ENCODE results near the gene CILP2.

The CILP2 gene, protein sequence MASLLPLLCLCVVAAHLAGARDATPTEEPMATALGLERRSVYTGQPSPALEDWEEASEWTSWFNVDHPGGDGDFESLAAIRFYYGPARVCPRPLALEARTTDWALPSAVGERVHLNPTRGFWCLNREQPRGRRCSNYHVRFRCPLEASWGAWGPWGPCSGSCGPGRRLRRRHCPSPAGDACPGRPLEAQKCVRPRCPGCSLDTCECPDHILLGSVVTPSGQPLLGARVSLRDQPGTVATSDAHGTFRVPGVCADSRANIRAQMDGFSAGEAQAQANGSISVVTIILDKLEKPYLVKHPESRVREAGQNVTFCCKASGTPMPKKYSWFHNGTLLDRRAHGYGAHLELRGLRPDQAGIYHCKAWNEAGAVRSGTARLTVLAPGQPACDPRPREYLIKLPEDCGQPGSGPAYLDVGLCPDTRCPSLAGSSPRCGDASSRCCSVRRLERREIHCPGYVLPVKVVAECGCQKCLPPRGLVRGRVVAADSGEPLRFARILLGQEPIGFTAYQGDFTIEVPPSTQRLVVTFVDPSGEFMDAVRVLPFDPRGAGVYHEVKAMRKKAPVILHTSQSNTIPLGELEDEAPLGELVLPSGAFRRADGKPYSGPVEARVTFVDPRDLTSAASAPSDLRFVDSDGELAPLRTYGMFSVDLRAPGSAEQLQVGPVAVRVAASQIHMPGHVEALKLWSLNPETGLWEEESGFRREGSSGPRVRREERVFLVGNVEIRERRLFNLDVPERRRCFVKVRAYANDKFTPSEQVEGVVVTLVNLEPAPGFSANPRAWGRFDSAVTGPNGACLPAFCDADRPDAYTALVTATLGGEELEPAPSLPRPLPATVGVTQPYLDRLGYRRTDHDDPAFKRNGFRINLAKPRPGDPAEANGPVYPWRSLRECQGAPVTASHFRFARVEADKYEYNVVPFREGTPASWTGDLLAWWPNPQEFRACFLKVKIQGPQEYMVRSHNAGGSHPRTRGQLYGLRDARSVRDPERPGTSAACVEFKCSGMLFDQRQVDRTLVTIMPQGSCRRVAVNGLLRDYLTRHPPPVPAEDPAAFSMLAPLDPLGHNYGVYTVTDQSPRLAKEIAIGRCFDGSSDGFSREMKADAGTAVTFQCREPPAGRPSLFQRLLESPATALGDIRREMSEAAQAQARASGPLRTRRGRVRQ

DNA sequence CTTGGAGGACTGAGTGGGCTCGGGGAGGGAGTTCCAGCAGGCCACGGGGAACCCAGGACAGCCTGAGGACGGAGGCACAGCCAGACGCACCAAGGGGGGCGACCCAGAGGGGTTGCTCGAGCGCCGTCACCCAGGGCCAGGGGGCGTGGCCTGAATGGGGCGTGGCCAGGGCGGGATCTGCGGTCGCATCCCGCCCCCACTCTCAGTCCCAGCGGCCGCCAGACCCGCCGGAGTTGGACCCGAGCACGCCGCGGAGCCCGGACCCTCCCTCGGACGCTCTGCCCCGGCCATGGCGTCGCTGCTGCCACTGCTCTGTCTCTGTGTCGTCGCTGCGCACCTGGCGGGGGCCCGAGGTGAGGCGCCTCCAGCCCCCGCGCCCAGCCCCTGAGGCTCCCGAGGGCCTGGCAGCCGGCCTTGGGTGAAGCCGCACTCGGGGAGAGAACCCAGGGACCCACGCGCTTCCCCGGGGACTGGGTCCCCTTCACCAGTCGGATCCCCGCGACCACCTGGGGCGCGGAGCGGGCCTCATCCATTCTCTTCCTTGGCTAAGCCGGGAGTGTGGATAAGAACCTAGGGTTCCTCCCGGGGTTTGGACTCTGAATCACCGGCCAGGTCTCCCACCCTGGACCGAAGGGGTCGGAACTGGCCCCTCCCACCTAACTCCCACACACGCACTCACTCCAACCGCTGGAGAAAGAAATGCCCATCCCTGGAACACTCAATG is at the start of gene CILP2:
Gene CILP2 (plus strand): TSS at position 205 of the 724 bp plus-strand sequence. CDS start 85 bp downstream, at position 290.
- Histone ChIP-seq H3K36me3 (ENCODE audit: low read length) (no peaks in the 10 kb centered on the region), H3F3A (ENCODE audit: insufficient read depth) (no peaks in the 10 kb centered on the region), H3K4me2 (ENCODE audit: low read depth, low read length, poor library complexity, severe bottlenecking) (peak within 1 kb of the TSS; percentile 37), H3K79me2 (ENCODE audit: insufficient read depth, low read length) (no peaks in the 10 kb centered on the region), H3K27me3 (ENCODE audit: low read length) (no peaks in the 10 kb centered on the region), H3K27ac (ENCODE audit: low read depth, low read length) (no peak within 1 kb of the TSS), H3K9ac (ENCODE audit: low read length) (no peak within 1 kb of the TSS), H2AFZ (ENCODE audit: low read depth, low read length, severe bottlenecking) (no peak within 1 kb of the TSS), H4K20me1 (ENCODE audit: low read depth, low read length) (no peaks in the 10 kb centered on the region), H3K9me2 (replicated peaks; ENCODE audit: insufficient read depth, low read length) (no peaks in the 10 kb centered on the region), H3K9me3 (ENCODE audit: insufficient read depth, low read length) (no peaks in the 10 kb centered on the region), H3K4me3 (ENCODE audit: insufficient read depth, low read length, poor library complexity, severe bottlenecking) (no peak within 1 kb of the TSS)
- TF ChIP-seq EZH2phosphoT487 (conservative IDR thresholded peaks at IDR 0.05; ENCODE audit: low read length): no peak
- TF ChIP-seq, protein P1, sequence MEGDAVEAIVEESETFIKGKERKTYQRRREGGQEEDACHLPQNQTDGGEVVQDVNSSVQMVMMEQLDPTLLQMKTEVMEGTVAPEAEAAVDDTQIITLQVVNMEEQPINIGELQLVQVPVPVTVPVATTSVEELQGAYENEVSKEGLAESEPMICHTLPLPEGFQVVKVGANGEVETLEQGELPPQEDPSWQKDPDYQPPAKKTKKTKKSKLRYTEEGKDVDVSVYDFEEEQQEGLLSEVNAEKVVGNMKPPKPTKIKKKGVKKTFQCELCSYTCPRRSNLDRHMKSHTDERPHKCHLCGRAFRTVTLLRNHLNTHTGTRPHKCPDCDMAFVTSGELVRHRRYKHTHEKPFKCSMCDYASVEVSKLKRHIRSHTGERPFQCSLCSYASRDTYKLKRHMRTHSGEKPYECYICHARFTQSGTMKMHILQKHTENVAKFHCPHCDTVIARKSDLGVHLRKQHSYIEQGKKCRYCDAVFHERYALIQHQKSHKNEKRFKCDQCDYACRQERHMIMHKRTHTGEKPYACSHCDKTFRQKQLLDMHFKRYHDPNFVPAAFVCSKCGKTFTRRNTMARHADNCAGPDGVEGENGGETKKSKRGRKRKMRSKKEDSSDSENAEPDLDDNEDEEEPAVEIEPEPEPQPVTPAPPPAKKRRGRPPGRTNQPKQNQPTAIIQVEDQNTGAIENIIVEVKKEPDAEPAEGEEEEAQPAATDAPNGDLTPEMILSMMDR (IDR thresholded peaks at IDR 0.05; ENCODE audit: insufficient read depth, low read length, poor library complexity, severe bottlenecking): no peak

DNA sequence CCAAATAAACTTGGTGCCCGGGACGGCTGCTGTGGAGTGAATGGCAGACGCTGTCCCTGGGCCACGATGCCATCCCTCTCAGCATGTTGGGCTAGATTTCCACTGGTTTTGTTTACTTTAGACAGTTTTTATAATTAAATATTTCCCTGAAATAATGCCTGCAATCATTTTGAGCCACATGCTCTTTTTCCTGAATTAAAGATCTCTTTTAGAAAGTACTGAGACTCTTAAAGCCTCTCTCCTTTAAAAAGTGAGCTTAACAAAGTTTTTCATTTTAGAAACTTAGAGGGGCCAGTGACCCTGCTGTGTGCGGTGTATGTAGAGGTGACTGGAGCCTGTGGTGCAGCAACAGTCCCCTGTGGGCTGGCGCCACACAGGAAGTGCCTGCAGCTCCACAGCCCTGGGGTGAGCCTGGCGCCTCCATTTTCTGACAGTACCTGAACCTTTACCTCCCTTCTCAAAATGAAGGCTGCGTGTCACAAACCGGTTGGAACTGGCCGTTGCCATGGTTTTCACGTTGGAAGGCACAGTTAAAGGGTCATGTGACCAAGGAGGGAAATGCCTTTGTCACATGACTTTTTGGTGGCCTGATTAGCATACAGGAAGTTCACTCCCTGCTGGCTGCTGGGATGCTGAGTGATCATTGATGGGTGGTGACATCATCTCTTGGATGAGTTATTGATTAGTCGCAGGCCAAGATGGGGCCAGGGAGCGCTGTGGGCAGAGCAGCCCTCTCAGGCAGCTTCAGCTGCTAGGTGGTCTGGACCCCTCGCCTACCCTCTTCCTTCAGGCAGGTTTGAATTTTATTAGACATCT is 49.0 kb upstream of the CILP2 start:
- Histone ChIP-seq H3K27me3 (ENCODE audit: low read length) (no peaks in the 10 kb centered on the region), H4K20me1 (ENCODE audit: low read depth, low read length) (no peaks in the 10 kb centered on the region), H3K9ac (ENCODE audit: low read length) (peak overlapping the region; percentile 25), H3F3A (ENCODE audit: insufficient read depth) (peaks cover 17% of the 10 kb centered on the region), H3K9me3 (ENCODE audit: insufficient read depth, low read length) (no peaks in the 10 kb centered on the region), H2AFZ (ENCODE audit: low read depth, low read length, severe bottlenecking) (no peak overlapping the region), H3K9me2 (replicated peaks; ENCODE audit: insufficient read depth, low read length) (no peaks in the 10 kb centered on the region), H3K79me2 (ENCODE audit: insufficient read depth, low read length) (peaks cover 49% of the 10 kb centered on the region), H3K4me3 (ENCODE audit: insufficient read depth, low read length, poor library complexity, severe bottlenecking) (no peak overlapping the region), H3K27ac (ENCODE audit: low read depth, low read length) (peak overlapping the region; percentile 71), H3K4me2 (ENCODE audit: low read depth, low read length, poor library complexity, severe bottlenecking) (peak overlapping the region; percentile 22), H3K36me3 (ENCODE audit: low read length) (no peaks in the 10 kb centered on the region)
- TF ChIP-seq, protein P1 (IDR thresholded peaks at IDR 0.05; ENCODE audit: insufficient read depth, low read length, poor library complexity, severe bottlenecking): no peak
- no peak for TF ChIP-seq EZH2phosphoT487 (conservative IDR thresholded peaks at IDR 0.05; ENCODE audit: low read length)

DNA sequence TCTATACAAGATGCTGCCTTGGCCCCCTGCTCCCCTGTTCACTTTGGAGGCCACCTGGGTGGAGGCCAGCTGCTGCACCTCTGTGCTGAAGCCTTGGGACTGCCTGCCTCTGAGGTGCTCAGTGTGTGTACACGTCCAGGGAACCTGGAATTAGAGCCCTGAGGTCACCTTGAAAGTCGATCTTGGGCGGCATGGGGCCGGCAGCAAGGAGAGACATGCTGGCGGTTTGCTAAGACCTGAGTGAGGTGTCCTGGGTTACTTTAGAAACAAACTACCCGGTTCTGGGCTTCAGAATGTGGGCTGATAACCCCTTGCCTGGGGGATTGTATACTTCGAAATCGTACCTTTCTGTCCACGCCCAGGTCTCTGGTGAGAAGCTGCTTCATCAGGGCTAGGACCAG is 48.3 kb upstream of the CILP2 start:
- no peak for TF ChIP-seq EZH2phosphoT487 (conservative IDR thresholded peaks at IDR 0.05; ENCODE audit: low read length)
- TF ChIP-seq, protein P1 (IDR thresholded peaks at IDR 0.05; ENCODE audit: insufficient read depth, low read length, poor library complexity, severe bottlenecking): no peak
- no peak overlapping the region for H2AFZ ChIP-seq (ENCODE audit: low read depth, low read length, severe bottlenecking)
- no peaks in the 10 kb centered on the region for H3K9me2 ChIP-seq (replicated peaks; ENCODE audit: insufficient read depth, low read length)
- peaks cover 17% of the 10 kb centered on the region for H3F3A ChIP-seq (ENCODE audit: insufficient read depth)
- H3K4me2 ChIP-seq (ENCODE audit: low read depth, low read length, poor library complexity, severe bottlenecking): peak overlapping the region; percentile 14
- H3K36me3 ChIP-seq (ENCODE audit: low read length): no peaks in the 10 kb centered on the region
- peaks cover 47% of the 10 kb centered on the region for H3K79me2 ChIP-seq (ENCODE audit: insufficient read depth, low read length)
- H3K27me3 ChIP-seq (ENCODE audit: low read length): no peaks in the 10 kb centered on the region
- H3K9ac ChIP-seq (ENCODE audit: low read length): no peak overlapping the region
- H4K20me1 ChIP-seq (ENCODE audit: low read depth, low read length): no peaks in the 10 kb centered on the region
- no peak overlapping the region for H3K4me3 ChIP-seq (ENCODE audit: insufficient read depth, low read length, poor library complexity, severe bottlenecking)
- H3K9me3 ChIP-seq (ENCODE audit: insufficient read depth, low read length): no peaks in the 10 kb centered on the region
- peak overlapping the region; percentile 71 for H3K27ac ChIP-seq (ENCODE audit: low read depth, low read length)
